ENCODE measurements around the gene PFKFB2. TPM values are rescaled to one million over a fixed set of nuclear protein-coding genes. Genes with fewer than 3 reads are reported as not detected.

PFKFB2 gene
- total RNA-seq, 1 experiment from 2014 or later, result 16.8 TPM

- TF ChIP-seq ETV6 (CRISPR knock-in tag; IDR thresholded peaks at IDR 0.05) (no peak), JAZF1 (CRISPR knock-in tag; IDR thresholded peaks at IDR 0.05) (no peak), CBFB (CRISPR knock-in tag; IDR thresholded peaks at IDR 0.05; ENCODE audit: low read depth) (no peak), STAT6 (CRISPR knock-in tag; conservative IDR thresholded peaks at IDR 0.05; ENCODE audit: low read depth) (no peak), USF1 (CRISPR knock-in tag; IDR thresholded peaks at IDR 0.05) (no peak), TEAD1 (CRISPR knock-in tag; IDR thresholded peaks at IDR 0.05) (no peak), PRRX2 (CRISPR knock-in tag; IDR thresholded peaks at IDR 0.05) (no peak), RORB (CRISPR knock-in tag; IDR thresholded peaks at IDR 0.05) (no peak), ATF6 (CRISPR knock-in tag; IDR thresholded peaks at IDR 0.05) (no peak), FOXP4 (CRISPR knock-in tag; IDR thresholded peaks at IDR 0.05) (no peak), PREB (CRISPR knock-in tag; IDR thresholded peaks at IDR 0.05; ENCODE audit: borderline replicate concordance) (no peak), HMGA2 (CRISPR knock-in tag; IDR thresholded peaks at IDR 0.05) (no peak), TP53 (CRISPR knock-in tag; IDR thresholded peaks at IDR 0.05) (no peak), MYBL2 (CRISPR knock-in tag; IDR thresholded peaks at IDR 0.05) (no peak)
Observed at GRCh38 chr1:207062058-207062457, 9.0 kb downstream of the PFKFB2 start (continued).

- POLR2A ChIA-PET, result no interaction called here
- Mint-ChIP-seq H3K9me3 (no peaks in the 10 kb centered on the region), H3K27me3 (ENCODE audit: low read depth) (no peaks in the 10 kb centered on the region), H3K36me3 (peaks cover 61% of the 10 kb centered on the region), H3K4me1 (peaks cover 11% of the 10 kb centered on the region; the same call in 1 of the 2 replicates), H3K4me3 (no peak overlapping the region), H3K27ac (no peak overlapping the region)
- no peak for TF ChIP-seq NFE2L1 (CRISPR knock-in tag; IDR thresholded peaks at IDR 0.05)
- TF ChIP-seq MAX (CRISPR knock-in tag; IDR thresholded peaks at IDR 0.05), result no peak
- TF ChIP-seq ZMAT4 (CRISPR knock-in tag; IDR thresholded peaks at IDR 0.05), result no peak
- TF ChIP-seq ESRRA (CRISPR knock-in tag; IDR thresholded peaks at IDR 0.05; ENCODE audit: borderline replicate concordance), result no peak
- TF ChIP-seq MLX (CRISPR knock-in tag; IDR thresholded peaks at IDR 0.05), result no peak
- CTCF ChIA-PET, result no interaction called here
- DNase-seq (ENCODE audit: low spot score) (no peak), ATAC-seq (no peak)
Observed at GRCh38 chr1:207063014-207063413, 9.9 kb downstream of the PFKFB2 start.

Measured in WTC11 (cell line).